Measurements from ENCODE around the gene MRC2. TPM values are rescaled to one million over a fixed set of nuclear protein-coding genes. Genes with fewer than 3 reads are reported as not detected.
"Not testable (repeated sequence)": the region's sequence is repeated elsewhere in the genome, so short reads cannot be mapped to it uniquely, and the experiment has no call there.

Gene MRC2
- total RNA-seq, 4 donors from 2014 or later: 23.3 to 59.8 (median 39.9) TPM

DNA sequence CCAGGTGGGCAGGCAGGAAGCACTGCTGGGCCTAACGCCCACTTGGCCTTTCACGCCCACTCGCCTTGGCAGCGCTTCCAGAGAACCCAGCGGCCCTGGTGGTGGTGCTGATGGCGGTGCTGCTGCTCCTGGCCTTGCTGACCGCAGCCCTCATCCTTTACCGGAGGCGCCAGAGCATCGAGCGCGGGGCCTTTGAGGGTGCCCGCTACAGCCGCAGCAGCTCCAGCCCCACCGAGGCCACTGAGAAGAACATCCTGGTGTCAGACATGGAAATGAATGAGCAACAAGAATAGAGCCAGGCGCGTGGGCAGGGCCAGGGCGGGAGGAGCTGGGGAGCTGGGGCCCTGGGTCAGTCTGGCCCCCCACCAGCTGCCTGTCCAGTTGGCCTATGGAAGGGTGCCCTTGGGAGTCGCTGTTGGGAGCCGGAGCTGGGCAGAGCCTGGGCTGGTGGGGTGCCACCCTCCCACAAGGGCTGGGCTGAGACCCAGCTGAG, 64.7 kb downstream of the MRC2 start:
- 90% methylated on average over 3 of the region's 20 CpGs; no CpG with 5 or more reads in 1 of the 2 donors for WGBS, 2 donors (ENCODE audit: low coverage in 1 of 2)
- no peak for ATAC-seq
- Histone ChIP-seq H3K9me3 (no peaks in the 10 kb centered on the region), H3K36me3 (peaks cover 0 to 8% of the 10 kb centered on the region in 2 donors), H3K27me3 (no peaks in the 10 kb centered on the region), H3K27ac (no peak overlapping the region), H3K4me3 (no peak overlapping the region), H3K4me1 (no peaks in the 10 kb centered on the region)
- TF ChIP-seq POLR2AphosphoS5 (IDR thresholded peaks at IDR 0.05) (no peak), POLR2A (IDR thresholded peaks at IDR 0.05) (no peak), EP300 (IDR thresholded peaks at IDR 0.05) (no peak)
- TF ChIP-seq, protein P1, sequence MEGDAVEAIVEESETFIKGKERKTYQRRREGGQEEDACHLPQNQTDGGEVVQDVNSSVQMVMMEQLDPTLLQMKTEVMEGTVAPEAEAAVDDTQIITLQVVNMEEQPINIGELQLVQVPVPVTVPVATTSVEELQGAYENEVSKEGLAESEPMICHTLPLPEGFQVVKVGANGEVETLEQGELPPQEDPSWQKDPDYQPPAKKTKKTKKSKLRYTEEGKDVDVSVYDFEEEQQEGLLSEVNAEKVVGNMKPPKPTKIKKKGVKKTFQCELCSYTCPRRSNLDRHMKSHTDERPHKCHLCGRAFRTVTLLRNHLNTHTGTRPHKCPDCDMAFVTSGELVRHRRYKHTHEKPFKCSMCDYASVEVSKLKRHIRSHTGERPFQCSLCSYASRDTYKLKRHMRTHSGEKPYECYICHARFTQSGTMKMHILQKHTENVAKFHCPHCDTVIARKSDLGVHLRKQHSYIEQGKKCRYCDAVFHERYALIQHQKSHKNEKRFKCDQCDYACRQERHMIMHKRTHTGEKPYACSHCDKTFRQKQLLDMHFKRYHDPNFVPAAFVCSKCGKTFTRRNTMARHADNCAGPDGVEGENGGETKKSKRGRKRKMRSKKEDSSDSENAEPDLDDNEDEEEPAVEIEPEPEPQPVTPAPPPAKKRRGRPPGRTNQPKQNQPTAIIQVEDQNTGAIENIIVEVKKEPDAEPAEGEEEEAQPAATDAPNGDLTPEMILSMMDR (IDR thresholded peaks at IDR 0.05): no peak

DNA sequence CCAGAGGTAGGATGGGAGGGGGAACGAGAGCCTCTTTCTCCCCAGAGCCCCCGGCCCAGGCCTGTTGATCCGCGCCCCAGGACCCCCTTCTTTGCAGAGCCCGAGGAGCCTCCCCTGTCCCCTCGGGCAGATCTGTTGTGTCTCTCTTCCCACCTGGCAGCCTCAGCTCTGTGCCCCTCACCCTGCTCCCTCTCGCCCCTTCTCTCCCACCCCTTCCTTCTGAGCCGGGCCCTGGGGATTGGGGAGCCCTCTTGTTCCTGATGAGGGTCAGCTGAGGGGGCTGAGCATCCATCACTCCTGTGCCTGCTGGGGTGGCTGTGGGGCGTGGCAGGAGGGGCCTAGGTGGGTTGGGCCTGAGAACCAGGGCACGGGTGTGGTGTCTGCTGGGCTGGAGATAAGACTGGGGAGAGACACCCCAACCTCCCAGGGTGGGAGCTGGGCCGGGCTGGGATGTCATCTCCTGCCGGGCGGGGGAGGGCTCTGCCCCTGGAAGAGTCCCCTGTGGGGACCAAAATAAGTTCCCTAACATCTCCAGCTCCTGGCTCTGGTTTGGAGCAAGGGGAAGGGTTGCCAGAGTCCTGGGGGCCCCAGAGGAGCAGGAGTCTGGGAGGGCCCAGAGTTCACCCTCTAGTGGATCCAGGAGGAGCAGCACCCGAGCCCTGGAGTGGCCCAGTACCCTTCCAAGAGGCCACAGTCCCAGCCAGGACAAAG, 65.4 kb downstream of the MRC2 start:
- H3K9me3 ChIP-seq: no peaks in the 10 kb centered on the region
- no peak overlapping the region for H3K4me3 ChIP-seq
- H3K4me1 ChIP-seq: no peaks in the 10 kb centered on the region
- no peak for ATAC-seq
- peaks cover 0 to 8% of the 10 kb centered on the region in 2 donors for H3K36me3 ChIP-seq
- H3K27me3 ChIP-seq: no peaks in the 10 kb centered on the region
- 60% methylated on average over 4 of the region's 14 CpGs; no CpG with 5 or more reads in 1 of the 2 donors for WGBS, 2 donors (ENCODE audit: low coverage in 1 of 2)
- no peak overlapping the region for H3K27ac ChIP-seq
- TF ChIP-seq, protein P1 (IDR thresholded peaks at IDR 0.05): peak in 1 of 4 experiments; percentile 31
- TF ChIP-seq EP300 (IDR thresholded peaks at IDR 0.05): no peak

GRCh38 chr17:62693616-62694409, 66.3 kb downstream of the MRC2 start:
- 64 to 80% methylated on average over 5 to 8 of the region's 19 CpGs for WGBS, 2 donors (ENCODE audit: low coverage in 1 of 2)
- TF ChIP-seq POLR2AphosphoS5 (IDR thresholded peaks at IDR 0.05) (no peak), EP300 (IDR thresholded peaks at IDR 0.05) (no peak), POLR2A (IDR thresholded peaks at IDR 0.05) (no peak)
- TF ChIP-seq, protein P1 (IDR thresholded peaks at IDR 0.05): no peak
- H3K9me3 ChIP-seq: no peaks in the 10 kb centered on the region
- no peaks in the 10 kb centered on the region for H3K4me1 ChIP-seq
- H3K36me3 ChIP-seq: peaks cover 0 to 3% of the 10 kb centered on the region in 2 donors
- no peak overlapping the region for H3K4me3 ChIP-seq
- no peak overlapping the region for H3K27ac ChIP-seq
- no peaks in the 10 kb centered on the region for H3K27me3 ChIP-seq
- ATAC-seq: no peak

GRCh38 chr17:62695093-62695738, 67.7 kb downstream of the MRC2 start:
- H3K4me1 ChIP-seq, H3K4me3 ChIP-seq, H3K27me3 ChIP-seq, H3K36me3 ChIP-seq, H3K9me3 ChIP-seq, ATAC-seq, H3K27ac ChIP-seq: not testable (repeated sequence)
- 100% methylated on average over 1 of the region's 5 CpGs; no CpG with 5 or more reads in 1 of the 2 donors for WGBS, 2 donors (ENCODE audit: low coverage in 1 of 2)

DNA sequence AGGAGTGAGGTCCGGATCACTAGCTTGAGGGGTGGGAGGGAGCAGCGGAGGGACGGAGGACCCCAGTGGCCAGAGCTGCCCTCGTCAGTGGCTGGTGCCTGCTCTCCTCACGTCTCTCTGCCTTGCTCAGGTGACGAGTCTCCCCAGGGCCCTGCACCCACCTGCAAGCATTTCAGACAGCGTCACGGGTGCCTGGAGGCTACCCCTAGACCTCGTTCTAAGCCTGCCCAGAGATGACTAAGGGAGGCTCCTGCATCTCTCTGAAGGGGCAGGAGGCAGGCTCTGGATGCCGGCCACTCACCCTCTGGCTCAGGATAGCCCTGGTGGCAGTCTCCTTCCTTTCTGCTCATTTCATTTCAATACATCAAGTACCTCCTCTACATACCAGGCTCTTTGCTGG, 68.8 kb downstream of the MRC2 start:
- TF ChIP-seq POLR2A (IDR thresholded peaks at IDR 0.05) (no peak), POLR2AphosphoS5 (IDR thresholded peaks at IDR 0.05) (no peak), EP300 (IDR thresholded peaks at IDR 0.05) (no peak)
- TF ChIP-seq, protein P1 (IDR thresholded peaks at IDR 0.05): no peak
- 75% methylated on average over 8 of the region's 10 CpGs; no CpG with 5 or more reads in 1 of the 2 donors for WGBS, 2 donors (ENCODE audit: low coverage in 1 of 2)
- no peaks in the 10 kb centered on the region for H3K9me3 ChIP-seq
- H3K4me3 ChIP-seq: no peak overlapping the region
- peaks cover 3% of the 10 kb centered on the region for H3K27me3 ChIP-seq
- H3K4me1 ChIP-seq: no peaks in the 10 kb centered on the region
- ATAC-seq: no peak
- no peak overlapping the region for H3K27ac ChIP-seq
- H3K36me3 ChIP-seq: no peaks in the 10 kb centered on the region

All from gastroesophageal sphincter (tissue), 4 donors.